GM12864 (cell line): ENCODE measurements around the gene NUFIP1.
A peak's percentile ranks its signal among the peaks of the same experiment; 100 is the strongest.

Experiments used
- DNase-seq: peaks from one replicate; pipeline ENCODE4 v3.0.0-alpha.2; 2011; ENCODE audit warnings: low read depth
- H3K4me3 ChIP-seq: 2 replicates; pipeline ENCODE4 v1.5.1; 2011; ENCODE audit warnings: mild to moderate bottlenecking, low read depth, low read length, control low read depth
- CTCF ChIP-seq: IDR thresholded peaks from 2 replicates; pipeline ENCODE4 v1.5.1; 2011; ENCODE audit warnings: low read depth, mild to moderate bottlenecking, moderate library complexity, low read length, control low read depth, inconsistent platforms; ENCODE audit errors: missing control alignments

Gene NUFIP1

GRCh38 chr13:44978328-44978727 lies 10.9 kb downstream of the NUFIP1 start:
- TF ChIP-seq CTCF: peak; percentile 32
- H3K4me3 ChIP-seq: no peak overlapping the region
- no peak for DNase-seq

- TF ChIP-seq CTCF: no peak
- DNase-seq: no peak
- H3K4me3 ChIP-seq: no peak overlapping the region
These were observed 12.2 kb downstream of the NUFIP1 start for GRCh38 chr13:44976949-44977583.

- H3K4me3 ChIP-seq: no peak overlapping the region
- no peak for DNase-seq
- TF ChIP-seq CTCF: no peak
These were observed 13.1 kb downstream of the NUFIP1 start for GRCh38 chr13:44976196-44976595.

- DNase-seq: no peak
- no peak for TF ChIP-seq CTCF
These were observed 15.0 kb downstream of the NUFIP1 start for GRCh38 chr13:44974056-44974793.

GRCh38 chr13:44972956-44973581 lies 16.2 kb downstream of the NUFIP1 start:
- DNase-seq: no peak
- TF ChIP-seq CTCF: no peak
- H3K4me3 ChIP-seq: no peak overlapping the region

More at GRCh38 chr13:44974056-44974793, 15.0 kb downstream of the NUFIP1 start:
- H3K4me3 ChIP-seq: peak overlapping the region; percentile 33

GRCh38 chr13:44971656-44972595 lies 17.3 kb downstream of the NUFIP1 start:
- no peak for TF ChIP-seq CTCF
- DNase-seq: no peak

More at GRCh38 chr13:44971656-44972595, 17.3 kb downstream of the NUFIP1 start:
- H3K4me3 ChIP-seq: no peak overlapping the region
